GM12878 (cell line): ENCODE results near the gene SYNE4.

Experiments
- BCL11A ChIP-seq: IDR thresholded peaks from 2 replicates; pipeline ENCODE4 v1.6.1; 2011; ENCODE audit warnings: low read depth, low read length
- BRCA1 ChIP-seq: IDR thresholded peaks from 2 replicates; pipeline ENCODE4 v1.6.1; 2011; ENCODE audit warnings: low read depth, low read length, improper control_type of control experiment
- CBX3 ChIP-seq: fragments of 200-600 bp; sonication (generic); IDR thresholded peaks from 2 replicates; pipeline ENCODE4 v1.6.1; 2016; ENCODE audit warnings: low read depth, borderline replicate concordance
- CBX5 ChIP-seq: sonication (generic); IDR thresholded peaks from 2 replicates; pipeline ENCODE4 v1.6.1; 2016; ENCODE audit warnings: low read depth, moderate library complexity, mild to moderate bottlenecking, inconsistent platforms
- CTCF ChIP-seq, 3 experiments: IDR thresholded peaks in 2 of 3; conservative IDR thresholded peaks in 1 of 3; 2 replicates each; pipeline ENCODE4 v1.5.1; 2011; ENCODE audit warnings: low read depth in 3 of 3, low read length in 3 of 3, mild to moderate bottlenecking in 3 of 3, control low read depth in 2 of 3, moderate library complexity in 2 of 3, inconsistent platforms in 1 of 3, mixed read lengths in 1 of 3; ENCODE audit not compliant: control insufficient read depth in 2 of 3, insufficient read depth in 1 of 3; ENCODE audit errors: extremely low read depth in 1 of 3
- ESRRA ChIP-seq: IDR thresholded peaks from 2 replicates; pipeline ENCODE4 v1.6.1; 2012; ENCODE audit warnings: mild to moderate bottlenecking, low read length, improper control_type of control experiment
- EZH2 ChIP-seq: IDR thresholded peaks from 2 replicates; pipeline ENCODE4 v1.6.1; 2012; ENCODE audit warnings: low read depth, mild to moderate bottlenecking, control low read depth, inconsistent platforms, low read length, borderline replicate concordance; ENCODE audit not compliant: control insufficient read depth
- FOXM1 ChIP-seq: IDR thresholded peaks from 2 replicates; pipeline ENCODE4 v1.6.1; 2012; ENCODE audit warnings: low read depth, mild to moderate bottlenecking, inconsistent platforms, low read length, moderate library complexity
- MAX ChIP-seq: IDR thresholded peaks from 2 replicates; pipeline ENCODE4 v1.6.1; 2012; ENCODE audit warnings: low read depth, low read length, improper control_type of control experiment
- MTA2 ChIP-seq: fragments of 450-650 bp; IDR thresholded peaks from 2 replicates; pipeline ENCODE4 v1.6.1; 2016; ENCODE audit warnings: low read depth, mild to moderate bottlenecking, moderate library complexity
- NFYB ChIP-seq: IDR thresholded peaks from 2 replicates; pipeline ENCODE4 v1.6.1; 2011; ENCODE audit warnings: low read depth, mild to moderate bottlenecking, low read length, improper control_type of control experiment, moderate library complexity; ENCODE audit not compliant: insufficient read depth
- NR2C2 ChIP-seq: IDR thresholded peaks from 2 replicates; pipeline ENCODE4 v1.6.1; 2011; ENCODE audit warnings: borderline replicate concordance, low read depth; ENCODE audit not compliant: control insufficient read depth, insufficient read length
- POLR2A ChIP-seq: IDR thresholded peaks from 2 replicates; pipeline ENCODE4 v1.6.1; 2011; ENCODE audit warnings: low read depth, mild to moderate bottlenecking, low read length

DNA sequence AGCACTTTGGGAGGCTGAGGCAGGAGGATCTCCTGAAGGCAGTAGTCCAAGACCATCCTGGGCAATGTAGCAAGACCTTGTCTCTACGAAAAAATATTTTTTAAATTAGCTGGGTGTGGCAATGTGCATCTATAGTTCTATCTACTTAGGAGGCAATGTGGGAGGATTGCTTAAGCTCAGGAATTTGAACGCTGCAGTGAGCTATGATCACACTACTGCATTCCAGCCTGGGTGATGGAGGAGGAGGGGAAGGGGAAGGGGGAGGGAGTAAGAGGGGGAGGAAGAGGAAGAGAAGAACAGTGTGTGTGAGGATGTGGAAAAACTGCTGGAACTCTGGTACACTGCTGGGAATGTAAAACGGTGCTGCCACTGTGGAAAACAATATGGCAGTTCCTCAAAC, 33.2 kb upstream of the SYNE4 start:
- no peak for TF ChIP-seq BCL11A
- no peak for TF ChIP-seq FOXM1
- TF ChIP-seq MAX: no peak
- no peak for TF ChIP-seq CBX3
- no peak for TF ChIP-seq NFYB
- no peak for TF ChIP-seq BRCA1
- TF ChIP-seq CTCF (IDR thresholded peaks at IDR 0.05 in 2 of 3, conservative IDR thresholded peaks at IDR 0.05 in 1 of 3; ENCODE audit: control insufficient read depth in 2 of 3, extremely low read depth in 1 of 3, insufficient read depth in 1 of 3, low read depth in 3 of 3, low read length in 3 of 3): no peak
- no peak for TF ChIP-seq POLR2A
- no peak for TF ChIP-seq EZH2
- no peak for TF ChIP-seq MTA2
- no peak for TF ChIP-seq CBX5
- TF ChIP-seq NR2C2: no peak
- no peak for TF ChIP-seq ESRRA
